ENCODE results near the gene ITPKC.

GRCh38 chr19:40755248-40755624, 38.3 kb downstream of the ITPKC start:
- TF ChIP-seq, protein P1, sequence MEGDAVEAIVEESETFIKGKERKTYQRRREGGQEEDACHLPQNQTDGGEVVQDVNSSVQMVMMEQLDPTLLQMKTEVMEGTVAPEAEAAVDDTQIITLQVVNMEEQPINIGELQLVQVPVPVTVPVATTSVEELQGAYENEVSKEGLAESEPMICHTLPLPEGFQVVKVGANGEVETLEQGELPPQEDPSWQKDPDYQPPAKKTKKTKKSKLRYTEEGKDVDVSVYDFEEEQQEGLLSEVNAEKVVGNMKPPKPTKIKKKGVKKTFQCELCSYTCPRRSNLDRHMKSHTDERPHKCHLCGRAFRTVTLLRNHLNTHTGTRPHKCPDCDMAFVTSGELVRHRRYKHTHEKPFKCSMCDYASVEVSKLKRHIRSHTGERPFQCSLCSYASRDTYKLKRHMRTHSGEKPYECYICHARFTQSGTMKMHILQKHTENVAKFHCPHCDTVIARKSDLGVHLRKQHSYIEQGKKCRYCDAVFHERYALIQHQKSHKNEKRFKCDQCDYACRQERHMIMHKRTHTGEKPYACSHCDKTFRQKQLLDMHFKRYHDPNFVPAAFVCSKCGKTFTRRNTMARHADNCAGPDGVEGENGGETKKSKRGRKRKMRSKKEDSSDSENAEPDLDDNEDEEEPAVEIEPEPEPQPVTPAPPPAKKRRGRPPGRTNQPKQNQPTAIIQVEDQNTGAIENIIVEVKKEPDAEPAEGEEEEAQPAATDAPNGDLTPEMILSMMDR (conservative IDR thresholded peaks at IDR 0.05 in 1 of 2, IDR thresholded peaks at IDR 0.05 in 1 of 2; ENCODE audit: extremely low read depth in 1 of 2, insufficient read depth in 1 of 2, low read depth in 1 of 2, low read length in 2 of 2): no peak
- TF ChIP-seq EZH2 (IDR thresholded peaks at IDR 0.05; ENCODE audit: borderline replicate concordance, low read length): no peak

Measured in mammary epithelial cell (primary cell).